HG02763 (cell line): Measurements from ENCODE around the gene SCARB1.

Experiments
- ATAC-seq: cut with Tn5 transposase; IDR thresholded peaks from one replicate; pipeline ENCODE4 v1.9.1; 2021; ENCODE audit warnings: mild to moderate bottlenecking, moderate library complexity; ENCODE audit not compliant: unreplicated experiment

Gene SCARB1

DNA sequence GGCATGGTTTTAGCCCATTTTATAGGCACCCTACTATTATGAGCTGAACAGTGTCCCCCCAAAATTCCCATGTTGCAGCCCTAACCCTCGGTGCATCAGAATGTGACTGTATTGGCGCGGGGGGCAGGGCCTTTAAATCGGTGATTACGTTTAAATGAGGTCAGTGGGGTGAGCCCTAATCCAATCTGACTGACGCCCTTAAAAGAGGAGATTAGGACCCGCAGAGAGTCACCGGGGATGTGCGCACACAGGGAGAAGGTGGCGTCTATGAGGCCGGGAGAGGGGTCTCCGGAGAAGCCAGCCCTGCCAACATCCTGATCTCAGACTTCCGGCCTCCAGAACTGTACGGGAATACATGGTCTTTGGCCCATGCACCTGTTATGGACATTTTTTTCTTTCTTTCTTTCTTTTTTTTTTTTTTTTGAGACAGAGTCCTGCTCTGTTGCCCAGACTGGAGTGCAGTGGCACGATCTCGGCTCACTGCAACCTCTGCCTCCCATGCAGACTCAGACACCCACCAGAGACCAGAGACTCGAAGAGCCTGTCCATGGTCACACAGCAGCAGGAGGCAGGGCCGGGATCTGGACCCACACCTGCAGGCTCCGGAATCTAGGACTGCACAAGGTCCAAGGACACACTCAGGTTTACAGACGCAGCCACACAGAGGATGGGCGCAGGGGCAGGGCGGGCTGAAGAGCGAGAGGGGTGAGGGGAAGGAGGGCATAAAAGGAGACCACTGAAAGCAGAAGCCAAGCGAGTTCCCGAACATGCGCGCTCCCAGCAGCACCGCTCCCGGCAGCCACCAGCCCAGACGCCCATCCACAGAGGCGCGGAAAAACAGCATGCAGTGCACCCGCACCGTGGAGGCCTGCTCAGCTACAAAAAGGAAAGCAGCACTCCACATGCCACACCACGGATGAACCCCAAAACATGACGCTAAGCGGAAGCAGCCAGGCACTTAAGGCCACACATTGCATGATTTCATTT, 19.0 kb downstream of the SCARB1 start:
- ATAC-seq, result no peak

DNA sequence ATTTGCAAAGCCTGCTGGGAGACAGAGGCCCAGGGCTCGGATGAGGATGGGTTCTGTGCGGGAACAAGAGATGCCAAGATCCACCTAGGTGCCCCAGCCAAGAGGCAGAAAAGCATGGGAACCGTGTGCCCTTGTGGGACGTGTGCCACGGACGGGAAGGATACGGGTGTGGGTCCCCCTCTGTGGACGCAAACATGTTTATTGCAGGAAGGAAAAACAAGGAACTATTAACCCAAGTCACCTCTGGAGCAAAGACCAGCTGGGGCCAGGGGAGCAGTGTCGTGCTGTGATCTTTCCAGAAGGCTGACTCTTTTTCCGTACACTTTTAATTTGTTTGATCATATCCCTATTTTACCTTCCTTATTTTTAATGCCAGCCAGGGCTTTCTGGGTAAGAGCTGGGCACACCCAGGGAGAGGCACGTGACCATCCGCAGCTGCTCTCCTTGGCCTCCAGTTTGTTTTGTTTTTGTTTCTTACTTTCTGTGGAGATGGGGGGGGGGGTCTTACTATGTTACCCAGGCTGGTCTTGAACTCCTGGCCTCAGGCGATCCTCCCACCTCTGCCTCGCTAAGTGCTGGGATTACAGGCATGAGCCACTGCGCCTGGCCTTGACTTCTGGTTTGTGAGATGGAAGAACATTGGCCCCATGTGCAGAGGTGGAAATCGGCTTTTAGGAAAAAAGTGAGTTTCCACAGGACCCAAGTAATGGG, 20.7 kb downstream of the SCARB1 start:
- ATAC-seq, result no peak

- no peak for ATAC-seq
Observed at GRCh38 chr12:124842073-124842749, 21.5 kb downstream of the SCARB1 start.

GRCh38 chr12:124841558-124841945, 22.1 kb downstream of the SCARB1 start:
- no peak for ATAC-seq

- ATAC-seq, result no peak
Observed at GRCh38 chr12:124837958-124838803, 25.5 kb downstream of the SCARB1 start.

DNA sequence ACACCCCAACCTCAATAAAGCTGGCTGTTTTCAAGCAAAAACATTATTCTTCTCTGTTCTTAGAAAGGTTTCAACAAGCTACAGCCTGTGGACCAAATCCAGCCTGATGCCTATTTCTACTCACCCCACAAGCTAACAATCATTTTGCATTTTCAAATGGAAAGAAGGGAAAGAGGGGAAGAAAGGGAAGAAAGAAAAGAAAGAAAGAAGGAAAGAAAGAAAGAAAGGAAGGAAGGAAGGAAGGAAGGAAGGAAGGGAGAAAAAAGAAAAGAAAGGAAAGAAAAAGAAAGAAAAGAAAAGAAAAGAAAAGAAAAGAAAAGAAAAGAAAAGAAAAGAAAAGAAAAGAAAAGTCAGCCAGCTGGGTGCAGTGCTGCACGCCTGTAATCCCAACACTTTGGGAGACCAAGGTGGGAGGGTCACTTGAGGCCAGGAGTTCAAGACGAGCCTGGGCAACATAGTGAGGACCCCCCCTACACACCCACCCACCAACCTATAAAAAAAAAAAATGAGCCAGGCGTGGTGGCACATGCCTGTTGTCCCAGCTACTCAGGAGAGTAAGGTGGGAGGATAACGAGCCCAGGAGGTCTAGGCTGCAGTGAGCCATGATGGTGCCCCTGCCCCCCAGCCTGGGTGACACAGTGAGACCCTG, 26.3 kb downstream of the SCARB1 start:
- no peak for ATAC-seq

- no peak for ATAC-seq
Observed at GRCh38 chr12:124836759-124837158, 26.9 kb downstream of the SCARB1 start.

GRCh38 chr12:124835656-124836410, 27.8 kb downstream of the SCARB1 start:
- no peak for ATAC-seq

GRCh38 chr12:124834822-124835221, 28.8 kb downstream of the SCARB1 start:
- no peak for ATAC-seq

DNA sequence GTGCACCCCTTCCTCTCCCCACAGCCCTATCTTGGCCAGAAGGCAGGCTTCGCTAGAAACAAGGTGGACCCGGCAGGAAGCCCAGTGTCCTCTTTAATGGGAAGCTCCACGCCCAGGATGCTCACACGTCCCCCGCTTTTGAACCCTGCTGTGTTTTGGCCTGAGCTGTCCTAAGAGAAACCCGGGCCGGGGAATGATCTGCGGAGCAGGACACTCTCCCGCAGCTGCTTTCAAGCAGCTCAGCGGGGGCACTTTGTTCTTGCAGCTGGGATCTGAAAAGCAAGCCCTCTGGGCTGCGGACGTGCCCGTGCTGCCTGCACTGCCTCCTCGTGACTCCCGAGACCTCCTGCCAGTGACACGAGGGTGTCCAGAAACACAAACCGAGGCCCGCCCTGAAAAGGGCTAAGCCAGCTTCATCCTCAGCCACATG, 30.0 kb downstream of the SCARB1 start:
- no peak for ATAC-seq

DNA sequence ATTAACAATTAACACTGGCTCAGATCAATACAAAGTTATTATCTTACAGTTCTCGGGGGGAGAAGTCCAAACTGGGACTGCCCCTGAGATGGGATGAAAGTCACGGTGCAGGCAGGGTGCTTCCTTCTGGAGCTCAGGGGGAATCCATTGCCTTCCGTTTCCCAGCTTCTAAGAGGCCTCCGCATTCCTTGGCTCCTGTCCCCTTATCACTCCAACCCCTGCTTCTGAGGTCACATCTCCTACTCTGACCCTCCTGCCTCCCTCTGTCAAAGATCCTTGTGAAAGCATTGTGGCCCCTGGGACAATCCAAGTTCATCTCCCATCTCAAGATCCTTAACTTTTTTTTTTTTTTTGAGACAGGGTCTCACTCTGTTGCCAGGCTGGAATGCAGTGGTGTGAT, 30.8 kb downstream of the SCARB1 start:
- no peak for ATAC-seq

GRCh38 chr12:124831590-124831989, 32.1 kb downstream of the SCARB1 start:
- no peak for ATAC-seq

DNA sequence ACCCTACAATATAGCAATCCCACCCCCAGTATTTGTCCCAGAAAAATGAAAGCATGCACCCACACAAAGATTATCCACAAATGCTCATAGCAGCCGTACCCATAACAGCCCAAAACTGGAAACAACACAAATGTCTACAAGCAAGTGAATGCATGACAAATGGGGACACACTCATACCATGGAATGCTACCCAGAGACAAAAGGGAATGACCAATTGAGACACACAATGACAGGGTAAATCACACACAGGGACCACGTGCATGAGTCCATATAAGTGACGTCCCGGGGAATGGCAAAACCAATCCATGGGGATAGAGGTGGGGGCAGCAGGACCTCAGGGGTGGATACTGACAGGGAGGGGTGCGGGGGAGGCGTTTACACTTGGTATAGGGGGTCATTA, 33.4 kb downstream of the SCARB1 start:
- no peak for ATAC-seq

DNA sequence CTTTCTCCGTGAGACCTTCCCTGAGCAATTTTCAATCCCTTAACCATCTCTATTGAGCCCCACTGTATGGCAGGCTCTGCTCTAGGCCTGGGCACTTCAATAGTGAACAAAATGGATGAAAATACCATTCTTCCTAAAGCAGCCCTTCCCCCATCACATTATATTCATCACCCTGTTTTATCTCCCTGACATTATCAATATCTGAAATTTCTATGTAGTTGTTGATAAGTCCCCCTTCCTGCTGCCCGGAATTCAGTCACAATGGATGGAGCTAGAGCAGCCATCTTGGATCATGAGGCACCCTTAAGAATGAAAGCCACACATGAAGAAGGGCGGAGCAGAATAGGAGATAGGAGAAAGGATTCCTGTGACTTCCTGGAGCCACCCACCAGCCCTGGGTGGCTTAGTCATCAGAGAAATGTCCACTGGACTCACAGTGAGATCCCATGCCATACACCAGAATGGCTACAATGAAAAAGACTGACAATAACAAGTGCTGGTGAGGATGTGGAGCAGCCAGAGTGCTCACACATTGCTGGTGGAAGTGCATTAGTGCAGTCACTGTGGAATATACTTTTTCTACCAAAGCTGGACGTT, 33.9 kb downstream of the SCARB1 start:
- no peak for ATAC-seq

DNA sequence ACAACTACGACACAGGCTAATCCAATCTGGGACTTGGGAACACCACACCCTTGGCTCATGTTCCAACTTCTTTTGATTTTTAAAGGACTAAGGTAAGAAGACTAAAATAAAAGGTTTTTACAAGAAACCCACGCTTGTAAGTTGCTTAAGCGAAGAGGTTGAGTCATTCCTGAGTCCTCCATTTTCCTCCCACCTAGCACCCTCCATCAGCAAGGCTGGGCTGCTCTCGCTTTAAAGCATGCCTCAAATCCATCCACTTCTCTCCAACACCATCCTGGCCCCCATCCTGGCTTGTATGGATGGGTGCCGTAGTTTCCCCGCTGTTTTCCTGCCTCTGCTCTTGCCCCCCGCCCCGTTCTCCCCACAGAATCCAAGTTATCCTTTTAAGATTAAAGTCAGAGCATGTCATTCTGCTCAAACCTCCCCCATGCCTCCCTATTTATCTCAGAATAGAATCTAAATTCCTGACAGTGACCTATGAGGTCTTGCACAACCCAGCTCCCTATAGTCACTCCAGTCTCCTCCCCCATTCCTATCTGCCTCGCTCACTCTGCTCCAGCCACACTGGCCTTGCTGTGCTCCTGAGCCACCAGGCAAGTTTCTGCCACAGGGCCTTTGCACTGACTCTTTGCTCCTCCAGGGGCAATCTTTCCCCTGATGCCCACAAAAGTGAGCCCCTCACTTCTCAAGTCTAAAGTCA, 34.5 kb downstream of the SCARB1 start:
- ATAC-seq, result no peak

GRCh38 chr12:124828264-124829007, 35.2 kb downstream of the SCARB1 start:
- no peak for ATAC-seq

DNA sequence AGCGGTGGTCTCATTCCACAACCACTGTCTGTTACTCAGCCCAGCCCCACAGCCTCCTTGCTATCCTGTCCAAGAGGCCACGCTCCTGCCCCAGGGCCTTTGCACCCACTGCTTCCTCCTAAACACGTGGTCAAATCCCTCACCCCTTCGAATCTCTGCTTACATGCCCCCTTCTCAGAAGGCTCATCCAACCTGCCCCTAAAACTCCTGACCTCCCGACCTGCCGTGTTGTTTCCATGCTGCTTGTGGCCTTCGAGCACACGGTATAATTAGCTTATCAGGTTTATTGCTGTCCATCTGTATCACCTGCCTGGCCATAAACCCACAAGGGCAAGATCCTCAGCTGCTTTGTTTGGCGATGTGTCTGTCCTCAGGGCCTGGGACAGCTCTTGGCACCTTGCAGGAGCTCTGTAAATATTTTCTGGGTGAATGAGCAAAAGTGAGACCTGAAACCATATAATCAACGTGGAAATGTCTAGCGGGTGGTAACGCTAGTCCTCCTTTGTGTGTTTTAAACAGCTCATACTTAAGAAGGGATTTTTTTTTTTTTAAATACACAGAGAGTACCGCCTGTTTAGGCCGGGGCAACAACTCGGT, 36.0 kb downstream of the SCARB1 start:
- peak; percentile 50 for ATAC-seq
